ENCODE data around the gene PRTG.
A peak's percentile ranks its signal among the peaks of the same experiment; 100 is the strongest.
"Not testable (repeated sequence)": the region's sequence is repeated elsewhere in the genome, so short reads cannot be mapped to it uniquely, and the experiment has no call there.

PRTG gene

DNA sequence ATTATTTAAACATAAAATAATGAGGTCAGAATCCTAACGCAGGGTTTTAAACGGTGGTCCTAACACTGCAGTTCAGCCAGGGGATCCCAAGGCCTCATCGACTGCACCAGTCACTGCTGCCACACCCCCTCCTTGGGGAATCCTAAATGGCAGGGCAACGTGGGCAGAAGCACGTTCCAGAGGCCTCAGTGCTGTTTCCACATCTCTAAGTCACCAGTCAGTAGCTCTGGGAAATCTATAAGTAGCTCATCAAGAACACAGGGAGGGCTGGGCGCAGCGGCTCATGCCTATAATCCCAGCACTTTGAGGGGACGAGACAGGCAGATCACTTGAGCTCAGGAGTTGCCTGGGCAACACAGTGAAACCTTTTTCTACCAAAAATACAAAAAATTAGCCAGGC lies 47.5 kb downstream of the PRTG start:
- peak; percentile 71 for DNase-seq (ENCODE audit: low spot score)

DNA sequence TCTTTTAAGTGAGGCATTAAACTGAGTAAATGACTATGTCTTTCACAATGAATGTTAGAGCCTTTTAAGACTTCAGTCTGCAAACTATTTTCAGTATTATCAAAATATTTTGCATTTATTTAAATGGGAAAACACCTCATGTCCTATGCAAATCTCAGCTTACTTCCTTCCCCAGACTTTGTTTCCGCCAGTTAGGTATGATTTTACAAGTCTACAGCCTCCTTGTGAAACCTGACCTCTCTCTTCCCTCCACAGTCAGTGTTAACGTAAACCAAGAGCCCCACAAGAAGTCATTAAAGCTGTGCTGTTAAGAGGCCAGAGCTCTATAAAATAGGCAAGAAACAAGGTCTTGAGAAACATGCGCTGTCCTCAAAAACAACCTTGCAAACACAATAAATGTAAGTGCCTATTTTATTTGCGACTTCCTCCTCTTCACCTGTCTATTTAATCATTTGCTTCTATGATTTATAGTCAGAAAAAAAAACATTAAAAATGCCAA lies 48.3 kb downstream of the PRTG start:
- no peak for DNase-seq (ENCODE audit: low spot score)

DNA sequence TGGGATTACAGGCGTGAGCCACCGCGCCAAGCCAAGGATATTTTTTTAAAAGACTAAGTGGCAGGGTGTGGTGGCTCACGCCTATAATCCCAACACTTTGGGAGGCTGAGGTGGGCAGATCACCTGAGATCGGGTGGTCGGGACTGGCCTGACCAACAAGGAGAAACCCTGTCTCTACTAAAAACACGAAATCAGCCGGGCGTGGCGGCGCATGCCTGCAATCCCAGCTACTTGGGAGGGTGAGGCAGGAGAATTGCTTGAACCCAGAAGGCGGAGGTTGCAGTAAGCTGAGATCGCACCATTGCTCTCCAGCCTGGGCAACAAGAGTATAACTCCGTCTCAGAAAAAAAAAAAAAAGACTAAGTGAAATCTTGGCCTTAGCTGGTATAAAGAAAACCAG lies 49.8 kb downstream of the PRTG start:
- not testable (repeated sequence) for DNase-seq (ENCODE audit: low spot score)

- peak; percentile 48 for DNase-seq (ENCODE audit: low spot score)
These were observed 55.2 kb downstream of the PRTG start for GRCh38 chr15:55687792-55688191.

DNA sequence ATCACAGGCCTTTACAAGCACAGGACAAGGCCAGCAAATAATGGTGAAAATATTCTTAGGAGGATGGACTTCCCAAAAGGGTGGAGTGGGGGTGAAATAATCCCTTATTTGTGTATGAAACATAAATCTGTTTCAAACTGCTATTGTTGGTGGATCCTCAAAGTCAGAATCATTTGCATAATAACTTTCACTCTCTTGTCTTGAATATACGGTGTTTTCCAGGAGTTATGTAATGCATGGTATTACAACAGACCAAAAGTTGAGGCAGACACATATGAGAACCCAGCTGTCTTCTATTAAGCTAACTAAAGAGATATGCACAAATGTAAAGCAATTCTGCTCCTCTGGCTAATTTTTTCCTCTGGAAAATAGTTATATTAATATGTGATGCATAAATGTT lies 57.7 kb downstream of the PRTG start:
- no peak for DNase-seq (ENCODE audit: low spot score)

DNA sequence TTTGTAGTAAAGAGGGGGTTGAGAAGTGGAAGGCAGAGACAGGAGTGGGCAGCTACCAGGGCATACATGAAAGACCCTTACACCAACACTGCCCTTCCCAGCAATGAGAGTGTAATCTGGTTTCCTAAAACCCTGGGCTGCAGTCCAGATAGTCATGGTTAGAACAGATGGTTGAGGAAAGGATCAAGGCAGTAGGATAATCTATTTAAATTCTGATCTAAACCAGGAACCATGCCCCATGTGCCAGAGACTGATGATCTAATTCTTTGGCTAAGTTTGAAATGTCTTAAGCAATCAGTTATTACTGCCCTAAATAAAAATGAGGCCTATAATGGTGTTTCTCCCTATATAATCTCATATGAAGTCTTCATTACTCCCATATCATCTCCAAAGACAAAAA lies 59.6 kb downstream of the PRTG start:
- peak; percentile 65 for DNase-seq (ENCODE audit: low spot score)

GRCh38 chr15:55681631-55682030 lies 61.3 kb downstream of the PRTG start:
- DNase-seq (ENCODE audit: low spot score), result no peak

GRCh38 chr15:55676507-55676906 lies 66.4 kb downstream of the PRTG start:
- DNase-seq (ENCODE audit: low spot score), result no peak

- no peak for DNase-seq (ENCODE audit: low spot score)
These were observed 69.7 kb downstream of the PRTG start for GRCh38 chr15:55673287-55673686.

- DNase-seq (ENCODE audit: low spot score), result no peak
These were observed 73.7 kb downstream of the PRTG start for GRCh38 chr15:55669270-55669669.

DNA sequence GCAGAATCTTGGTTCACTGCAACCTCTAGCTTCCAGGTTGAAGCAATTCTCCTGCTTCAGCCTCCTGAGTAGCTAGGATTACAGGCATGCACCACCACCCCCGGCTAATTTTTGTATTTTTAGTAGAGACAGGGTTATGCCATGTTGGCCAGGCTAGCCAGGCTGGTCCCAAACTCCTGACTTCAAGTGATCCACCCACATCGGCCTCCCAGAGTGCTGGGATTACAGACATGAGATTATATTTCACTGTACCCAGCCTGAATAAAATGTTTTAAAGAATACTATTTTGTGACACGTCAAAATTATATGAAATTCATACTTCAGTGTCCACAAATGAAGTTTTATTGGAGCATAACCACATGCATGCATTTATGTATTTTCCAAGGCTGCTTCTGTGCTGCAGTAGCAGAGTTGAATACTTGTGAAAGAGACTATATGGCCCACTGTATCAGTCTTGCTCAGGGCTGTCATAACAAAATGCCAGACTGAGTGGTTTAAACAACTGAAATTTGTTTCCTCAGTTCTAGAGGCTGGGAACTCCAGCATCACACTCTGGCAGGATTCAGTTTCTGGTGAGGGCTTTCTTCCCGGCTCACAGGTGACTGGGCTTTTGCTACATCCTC lies 77.2 kb downstream of the PRTG start:
- no peak for DNase-seq (ENCODE audit: low spot score)

- no peak for DNase-seq (ENCODE audit: low spot score)
These were observed 81.5 kb downstream of the PRTG start for GRCh38 chr15:55661428-55661827.

DNA sequence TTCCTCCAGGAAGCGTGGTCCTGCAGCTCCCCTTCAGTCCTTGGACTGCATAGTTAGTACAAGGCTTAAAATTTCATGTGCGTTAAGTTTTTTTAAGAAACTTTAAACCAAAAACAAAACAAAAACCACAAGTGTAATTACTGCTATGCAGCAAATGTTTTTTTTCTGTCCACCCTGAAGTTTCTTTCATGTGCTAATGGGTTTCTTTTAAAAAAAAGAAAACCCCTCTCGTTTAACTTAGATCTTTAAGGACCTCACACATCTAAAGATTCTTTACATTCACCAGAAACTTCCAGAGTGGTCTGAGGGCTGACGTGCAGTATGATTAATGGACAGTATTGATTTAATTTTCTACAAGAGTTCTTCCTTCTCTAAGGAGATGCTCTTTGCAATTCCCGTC lies 82.8 kb downstream of the PRTG start:
- no peak for DNase-seq (ENCODE audit: low spot score)

DNA sequence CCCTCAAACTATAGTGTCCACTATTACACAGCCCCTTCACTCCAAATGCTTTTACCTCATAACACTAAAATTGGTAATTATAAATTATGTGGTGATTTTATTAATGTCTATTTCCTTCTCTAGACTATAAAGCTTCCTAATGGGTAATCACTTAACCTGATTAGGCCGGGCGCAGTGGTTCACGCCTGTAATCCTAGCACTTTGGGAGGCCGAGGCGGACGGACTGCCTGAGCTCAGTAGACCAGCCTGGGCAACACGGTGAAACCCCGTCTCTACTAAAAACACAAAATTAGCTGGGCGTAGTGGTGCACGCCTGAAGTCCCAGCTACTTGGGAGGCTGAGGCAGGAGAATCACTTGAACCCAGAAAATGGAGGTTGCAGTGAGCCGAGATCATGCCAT lies 83.5 kb downstream of the PRTG start:
- no peak for DNase-seq (ENCODE audit: low spot score)

DNA sequence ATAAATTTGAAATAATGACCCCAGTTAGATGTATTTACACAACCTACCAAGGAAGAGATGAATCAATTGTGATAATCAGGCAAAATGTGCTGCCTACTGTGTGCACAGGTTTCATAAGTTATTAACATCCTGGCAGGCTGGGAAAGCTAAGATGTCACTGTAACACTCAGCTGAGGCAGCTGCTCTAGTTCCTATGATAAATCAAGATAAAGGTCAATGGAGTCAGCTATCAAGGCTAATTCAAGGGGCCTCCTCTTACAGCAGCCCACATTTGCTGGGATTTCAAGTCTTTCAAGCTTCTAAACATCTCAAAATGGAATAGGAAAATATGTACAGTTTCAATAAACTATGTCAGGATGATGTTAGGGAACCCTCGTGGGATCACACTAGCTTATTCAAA lies 84.1 kb downstream of the PRTG start:
- no peak for DNase-seq (ENCODE audit: low spot score)

GRCh38 chr15:55654561-55655031 lies 88.4 kb downstream of the PRTG start:
- no peak for DNase-seq (ENCODE audit: low spot score)

GRCh38 chr15:55652909-55653495 lies 90.0 kb downstream of the PRTG start:
- no peak for DNase-seq (ENCODE audit: low spot score)

DNA sequence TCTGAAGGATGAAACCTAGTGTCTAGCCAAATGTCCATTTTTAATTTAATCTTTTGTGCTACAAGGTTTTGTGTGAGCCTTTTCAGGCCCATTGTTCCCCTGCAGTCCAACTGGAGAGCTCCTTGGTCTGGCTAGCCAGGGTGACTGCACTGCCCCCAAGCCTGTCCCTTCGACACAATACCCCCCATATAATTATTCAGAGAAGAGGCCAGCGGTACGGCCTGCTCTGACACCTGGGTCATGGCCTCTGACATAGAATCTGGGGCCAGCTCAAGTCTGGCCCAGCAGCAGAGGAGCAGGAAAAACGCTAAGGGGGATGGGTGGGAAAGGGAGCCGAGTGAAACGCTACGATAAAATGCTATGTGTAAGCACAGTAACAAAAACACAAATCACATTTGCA lies 90.6 kb downstream of the PRTG start:
- no peak for DNase-seq (ENCODE audit: low spot score)

DNA sequence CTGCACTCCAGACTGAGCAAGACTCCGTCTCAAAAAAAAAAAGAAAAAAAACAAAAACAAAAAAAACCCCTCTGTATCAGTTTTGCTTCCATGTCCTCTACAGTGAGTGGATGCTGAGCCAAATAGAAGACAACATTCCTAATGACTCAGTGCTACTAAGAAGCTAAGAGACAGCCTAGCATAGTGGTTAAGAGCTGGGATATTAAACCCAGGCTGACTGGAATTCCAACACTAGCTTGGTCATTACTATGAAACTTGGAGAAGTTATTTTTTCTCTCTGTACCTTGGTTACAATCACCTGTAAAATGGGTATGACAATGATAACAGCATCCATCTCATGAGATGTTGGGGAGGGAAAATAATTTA lies 93.9 kb downstream of the PRTG start:
- DNase-seq (ENCODE audit: low spot score), result no peak

GRCh38 chr15:55638764-55639163 lies 104.2 kb downstream of the PRTG start:
- no peak for DNase-seq (ENCODE audit: low spot score)

DNA sequence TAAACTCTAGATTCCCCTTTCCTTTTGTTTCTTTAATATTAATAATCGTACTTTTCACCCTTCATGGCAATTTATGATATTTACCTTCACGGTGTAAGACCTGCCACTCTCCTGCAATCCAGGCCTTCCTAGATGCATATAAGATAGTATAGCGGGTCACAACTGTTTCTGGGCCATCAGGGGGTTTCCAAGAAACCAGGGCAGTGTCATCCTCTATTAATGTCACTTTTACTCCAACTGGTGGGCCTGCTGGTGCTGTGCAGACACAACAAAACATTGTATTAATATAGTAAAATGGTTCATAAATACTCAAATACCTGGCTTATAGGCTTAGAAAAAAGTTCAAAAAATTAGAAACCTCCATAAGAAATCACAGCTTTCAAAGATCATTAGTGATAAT lies 105.9 kb downstream of the PRTG start:
- no peak for DNase-seq (ENCODE audit: low spot score)

- DNase-seq (ENCODE audit: low spot score), result no peak
These were observed 109.2 kb downstream of the PRTG start for GRCh38 chr15:55633731-55634130.

DNA sequence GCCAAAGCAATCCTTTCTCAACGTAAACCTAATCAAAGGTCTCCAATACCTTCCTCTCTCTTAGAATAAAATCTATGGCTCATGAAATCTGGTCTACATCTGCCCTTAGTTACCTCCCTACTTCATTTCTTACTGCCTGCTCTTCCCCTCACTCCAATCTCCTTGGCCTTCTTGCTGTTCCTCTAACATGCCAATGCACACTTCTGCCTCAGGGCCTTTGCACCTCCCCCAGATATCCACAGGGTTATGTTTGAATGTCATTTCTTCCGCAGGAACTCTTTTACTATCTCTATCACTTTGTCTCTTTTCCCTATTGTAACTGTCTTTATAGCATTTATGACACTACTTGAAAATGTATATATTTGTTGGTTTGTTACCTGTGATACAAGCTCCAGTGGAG lies 110.5 kb downstream of the PRTG start:
- no peak for DNase-seq (ENCODE audit: low spot score)

DNA sequence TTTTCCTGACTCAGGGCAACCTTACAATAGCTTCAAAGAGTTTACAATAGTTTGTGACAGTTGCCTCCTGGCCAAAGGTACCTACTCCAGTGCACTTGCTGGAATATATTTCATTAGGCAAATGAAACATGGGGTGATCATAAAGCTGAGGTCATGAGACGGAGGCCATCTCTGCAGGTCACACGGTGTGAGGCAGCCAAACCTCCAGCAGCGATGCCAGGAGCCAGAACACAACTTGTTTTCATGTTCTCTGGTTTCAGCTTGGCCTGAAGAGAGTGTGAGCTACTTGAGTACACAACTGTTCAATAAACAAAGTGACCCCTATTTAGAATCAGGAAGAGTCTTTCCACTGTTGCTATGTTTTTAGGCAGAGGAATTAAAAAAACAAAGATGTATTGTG lies 112.1 kb downstream of the PRTG start:
- DNase-seq (ENCODE audit: low spot score), result no peak
